Kidney (tissue), 14 donors: ENCODE data around the gene ZNF442. TPM values are rescaled to one million over a fixed set of nuclear protein-coding genes. Genes with fewer than 3 reads are reported as not detected.
A peak's percentile ranks its signal among the peaks of the same experiment; 100 is the strongest.

ENCODE experiments used
- DNase-seq, 5 donors: peaks; one replicate each; pipeline ENCODE4 v3.0.0-alpha.2; 2013 to 2020
- FAIRE-seq: peaks from 2 replicates; lab custom pipeline; 2012; peaks lifted over from hg19 to GRCh38; lab: Jason Lieb, UNC
- H3K27ac ChIP-seq, 2 donors: one replicate each; pipeline ENCODE4 v1.7.0; 2013; ENCODE audit warnings: low read depth in 2 of 2, low read length in 2 of 2, inconsistent platforms in 1 of 2
- H3K27me3 ChIP-seq: one replicate; pipeline ENCODE4 v1.7.1; 2013; ENCODE audit warnings: low read length, inconsistent platforms; ENCODE audit not compliant: control insufficient read depth, insufficient read depth
- H3K36me3 ChIP-seq, 3 donors: one replicate each; pipeline versions ENCODE4 v1.7.0 to v1.7.1; 2013; ENCODE audit warnings: low read length in 3 of 3, control low read depth in 1 of 3, inconsistent platforms in 1 of 3; ENCODE audit not compliant: insufficient read depth in 3 of 3, control insufficient read depth in 2 of 3
- H3K4me1 ChIP-seq, 3 donors: one replicate each; pipeline versions ENCODE4 v1.7.0 to v1.7.1; 2013; ENCODE audit warnings: low read length in 3 of 3, inconsistent platforms in 1 of 3, low read depth in 1 of 3; ENCODE audit not compliant: control insufficient read depth in 2 of 3, insufficient read depth in 2 of 3
- H3K4me3 ChIP-seq, 3 donors: one replicate each; pipeline versions ENCODE4 v1.7.0 to v1.8.1; 2013; ENCODE audit warnings: low read length in 3 of 3, control low read depth in 1 of 3, inconsistent platforms in 1 of 3
- H3K9ac ChIP-seq, 3 donors: one replicate each; pipeline versions ENCODE4 v1.7.0 to v1.7.1; 2013; ENCODE audit warnings: low read length in 3 of 3, control low read depth in 1 of 3, inconsistent platforms in 1 of 3
- H3K9me3 ChIP-seq, 3 donors: one replicate each; pipeline versions ENCODE4 v1.7.0 to v1.7.1; 2013; ENCODE audit warnings: low read length in 3 of 3, control low read depth in 1 of 3, inconsistent platforms in 1 of 3; ENCODE audit not compliant: control insufficient read depth in 2 of 3, insufficient read depth in 1 of 3
- intact Hi-C: fragments of 100-400 bp; cut with DNase I; formaldehyde crosslinking; loops from one replicate; pipeline ENCODE4 v1.11.1; 2022
- polyA plus RNA-seq: library from polyadenylated mRNA; stranded (reverse); fragments of 350-450 nt; fragmentation: Illumina TruSeq; extraction: RNeasy Lipid Tissue Mini Kit (QIAGEN cat#74804); gene quantifications from one replicate; pipeline ENCODE4 v1.2.3, GENCODE V29; 2014; ENCODE audit warnings: low read depth, low replicate concordance; ENCODE audit not compliant: insufficient read depth
- total RNA-seq: library from RNA; stranded (reverse); fragmentation: NEBNext Ultra II Directional; extraction: Animal tissue kit (Norgen Biotek cat#: 25700); gene quantifications from one replicate; pipeline ENCODE4 v1.2.1, GENCODE V29; 2021
- TF ChIP-seq, protein P1 (sequence below): IDR thresholded peaks from 3 replicates; pipeline ENCODE4 v1.5.1; 2012; ENCODE audit warnings: mild to moderate bottlenecking, moderate library complexity, borderline replicate concordance; ENCODE audit not compliant: insufficient read depth; ENCODE audit errors: extremely low read depth
- donor health status: control.
- donor health status: control.
- donor health status: control.
- donor health status: control.
- donor health status: control.
- donor health status: DM: yes; HTN: yes; CAD: no.
- donor health status: Normal renal cell carcinoma (clear cell type).

Gene ZNF442
- total and polyA plus RNA-seq, 2 donors from 2014 or later = 2.1 to 9.1 TPM

DNA sequence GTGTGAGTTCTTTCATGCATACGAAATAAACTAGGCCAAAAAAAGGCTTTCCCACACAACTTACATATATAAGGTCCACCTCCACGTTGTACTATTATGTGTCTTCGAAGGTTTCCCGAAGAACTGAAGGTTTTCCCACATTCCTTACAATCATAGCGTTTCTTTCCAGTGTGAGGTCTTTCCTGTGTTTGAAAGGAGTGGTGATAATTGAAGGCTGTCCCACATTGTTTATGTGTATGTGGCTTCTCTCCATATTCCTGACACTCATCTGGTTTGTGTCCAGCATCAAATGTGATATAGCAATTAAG, 14.6 kb downstream of the ZNF442 start:
- FAIRE-seq = no peak
- peak overlapping the region in 1 of 3 donors; percentile 20 for H3K4me3 ChIP-seq
- peaks cover 8 to 29% (median 15%) of the 10 kb centered on the region in 3 donors for H3K36me3 ChIP-seq
- no peak overlapping the region for H3K9ac ChIP-seq
- no peak overlapping the region for H3K27ac ChIP-seq
- no peaks in the 10 kb centered on the region for H3K27me3 ChIP-seq
- TF ChIP-seq, protein P1, sequence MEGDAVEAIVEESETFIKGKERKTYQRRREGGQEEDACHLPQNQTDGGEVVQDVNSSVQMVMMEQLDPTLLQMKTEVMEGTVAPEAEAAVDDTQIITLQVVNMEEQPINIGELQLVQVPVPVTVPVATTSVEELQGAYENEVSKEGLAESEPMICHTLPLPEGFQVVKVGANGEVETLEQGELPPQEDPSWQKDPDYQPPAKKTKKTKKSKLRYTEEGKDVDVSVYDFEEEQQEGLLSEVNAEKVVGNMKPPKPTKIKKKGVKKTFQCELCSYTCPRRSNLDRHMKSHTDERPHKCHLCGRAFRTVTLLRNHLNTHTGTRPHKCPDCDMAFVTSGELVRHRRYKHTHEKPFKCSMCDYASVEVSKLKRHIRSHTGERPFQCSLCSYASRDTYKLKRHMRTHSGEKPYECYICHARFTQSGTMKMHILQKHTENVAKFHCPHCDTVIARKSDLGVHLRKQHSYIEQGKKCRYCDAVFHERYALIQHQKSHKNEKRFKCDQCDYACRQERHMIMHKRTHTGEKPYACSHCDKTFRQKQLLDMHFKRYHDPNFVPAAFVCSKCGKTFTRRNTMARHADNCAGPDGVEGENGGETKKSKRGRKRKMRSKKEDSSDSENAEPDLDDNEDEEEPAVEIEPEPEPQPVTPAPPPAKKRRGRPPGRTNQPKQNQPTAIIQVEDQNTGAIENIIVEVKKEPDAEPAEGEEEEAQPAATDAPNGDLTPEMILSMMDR = no peak
- no peak for DNase-seq
- H3K4me1 ChIP-seq = no peaks in the 10 kb centered on the region
- peaks cover 10 to 55% (median 20%) of the 10 kb centered on the region in 3 donors for H3K9me3 ChIP-seq
- intact Hi-C loops = no loop called here

DNA sequence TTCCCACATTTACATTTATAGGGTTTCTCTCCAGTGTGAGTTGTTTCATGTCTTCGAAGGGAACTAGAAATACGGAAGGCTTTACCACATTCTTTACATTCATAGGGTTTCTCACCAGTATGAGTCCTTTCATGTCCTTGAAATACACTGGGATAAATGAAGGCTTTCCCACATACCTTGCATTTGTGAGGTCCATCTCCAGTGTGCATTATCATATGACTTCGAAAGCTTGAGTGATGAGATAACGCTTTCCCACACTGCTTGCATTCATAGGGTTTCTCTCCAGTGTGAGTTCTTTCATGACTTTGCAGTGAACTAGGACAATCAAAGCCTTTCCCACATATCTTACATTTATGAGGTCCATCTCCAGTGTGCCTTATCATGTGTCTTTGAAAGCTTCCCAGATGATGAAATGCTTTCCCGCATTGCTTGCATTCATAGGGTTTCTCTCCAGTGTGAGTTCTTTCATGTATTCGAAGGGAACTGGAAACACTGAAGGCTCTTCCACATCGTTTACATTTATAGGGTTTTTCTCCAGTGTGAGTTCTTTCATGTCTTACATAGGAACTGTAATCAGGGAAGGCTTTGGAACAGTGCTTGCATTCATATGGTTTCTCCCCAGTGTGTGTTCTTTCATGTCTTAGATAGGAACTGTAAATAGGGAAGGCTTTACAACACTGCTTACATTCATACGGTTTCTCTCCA, 15.1 kb downstream of the ZNF442 start:
- Histone ChIP-seq H3K9me3 (peaks cover 10 to 55% (median 20%) of the 10 kb centered on the region in 3 donors), H3K4me3 (peak overlapping the region in 1 of 3 donors; percentile 20), H3K36me3 (peaks cover 8 to 29% (median 15%) of the 10 kb centered on the region in 3 donors), H3K4me1 (no peaks in the 10 kb centered on the region), H3K9ac (no peak overlapping the region), H3K27me3 (no peaks in the 10 kb centered on the region), H3K27ac (no peak overlapping the region)
- intact Hi-C loops = no loop called here
- TF ChIP-seq, protein P1 = no peak
- no peak for DNase-seq
- FAIRE-seq = no peak

DNA sequence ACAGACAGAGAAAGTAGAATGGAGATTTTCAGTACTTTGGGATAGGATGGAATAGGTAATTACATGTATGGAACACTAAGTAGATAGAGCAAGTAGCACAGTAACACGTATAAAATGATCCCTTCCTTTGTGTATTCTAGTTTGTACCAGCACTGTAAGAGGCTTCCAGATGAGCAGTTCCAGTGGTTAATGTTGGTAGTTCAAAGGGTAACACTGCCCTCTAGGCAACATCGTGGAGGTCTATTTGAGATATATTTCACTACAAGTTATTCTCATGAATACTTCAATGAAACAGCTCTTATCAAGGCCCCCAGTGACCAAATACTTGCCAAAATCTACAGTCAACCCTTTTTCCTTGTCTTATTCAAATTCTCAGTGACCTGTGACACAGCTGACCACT, 18.6 kb downstream of the ZNF442 start:
- peaks cover 8 to 25% (median 15%) of the 10 kb centered on the region in 3 donors for H3K36me3 ChIP-seq
- H3K4me3 ChIP-seq = no peak overlapping the region
- no peak overlapping the region for H3K9ac ChIP-seq
- H3K9me3 ChIP-seq = peaks cover 10 to 33% (median 18%) of the 10 kb centered on the region in 3 donors
- FAIRE-seq = no peak
- H3K27me3 ChIP-seq = no peaks in the 10 kb centered on the region
- intact Hi-C loops = no loop called here
- DNase-seq = no peak
- TF ChIP-seq, protein P1 = peak; percentile 8
- no peak overlapping the region for H3K27ac ChIP-seq
- no peaks in the 10 kb centered on the region for H3K4me1 ChIP-seq

DNA sequence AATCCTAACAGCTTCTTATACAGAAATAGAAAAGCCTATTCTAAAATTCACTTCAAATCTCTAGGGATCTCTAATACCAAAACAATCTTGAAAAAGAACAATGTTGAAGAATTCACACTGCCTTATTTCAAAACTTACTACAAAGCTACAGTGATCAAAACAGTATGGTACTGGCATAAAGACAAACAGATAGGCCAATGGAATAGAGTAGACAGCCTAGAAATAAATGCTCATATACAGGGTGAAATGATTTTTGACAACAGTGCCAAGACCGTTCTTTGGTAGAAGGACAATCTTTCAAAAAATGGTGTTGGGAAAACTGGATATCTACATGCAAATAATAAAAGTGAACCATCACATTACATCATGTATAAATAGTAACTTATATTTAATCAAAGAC, 20.3 kb downstream of the ZNF442 start:
- peaks cover 0 to 8% (median 3%) of the 10 kb centered on the region in 3 donors for H3K36me3 ChIP-seq
- no peaks in the 10 kb centered on the region for H3K4me1 ChIP-seq
- TF ChIP-seq, protein P1 = no peak
- H3K27me3 ChIP-seq = no peaks in the 10 kb centered on the region
- H3K27ac ChIP-seq = no peak overlapping the region
- H3K9me3 ChIP-seq = peaks cover 5 to 20% (median 6%) of the 10 kb centered on the region in 3 donors
- DNase-seq (no peak), FAIRE-seq (no peak)
- no peak overlapping the region for H3K4me3 ChIP-seq
- no peak overlapping the region for H3K9ac ChIP-seq
- intact Hi-C loops = no loop called here
